ENCODE data around the gene LCN12.

LCN12 gene

DNA sequence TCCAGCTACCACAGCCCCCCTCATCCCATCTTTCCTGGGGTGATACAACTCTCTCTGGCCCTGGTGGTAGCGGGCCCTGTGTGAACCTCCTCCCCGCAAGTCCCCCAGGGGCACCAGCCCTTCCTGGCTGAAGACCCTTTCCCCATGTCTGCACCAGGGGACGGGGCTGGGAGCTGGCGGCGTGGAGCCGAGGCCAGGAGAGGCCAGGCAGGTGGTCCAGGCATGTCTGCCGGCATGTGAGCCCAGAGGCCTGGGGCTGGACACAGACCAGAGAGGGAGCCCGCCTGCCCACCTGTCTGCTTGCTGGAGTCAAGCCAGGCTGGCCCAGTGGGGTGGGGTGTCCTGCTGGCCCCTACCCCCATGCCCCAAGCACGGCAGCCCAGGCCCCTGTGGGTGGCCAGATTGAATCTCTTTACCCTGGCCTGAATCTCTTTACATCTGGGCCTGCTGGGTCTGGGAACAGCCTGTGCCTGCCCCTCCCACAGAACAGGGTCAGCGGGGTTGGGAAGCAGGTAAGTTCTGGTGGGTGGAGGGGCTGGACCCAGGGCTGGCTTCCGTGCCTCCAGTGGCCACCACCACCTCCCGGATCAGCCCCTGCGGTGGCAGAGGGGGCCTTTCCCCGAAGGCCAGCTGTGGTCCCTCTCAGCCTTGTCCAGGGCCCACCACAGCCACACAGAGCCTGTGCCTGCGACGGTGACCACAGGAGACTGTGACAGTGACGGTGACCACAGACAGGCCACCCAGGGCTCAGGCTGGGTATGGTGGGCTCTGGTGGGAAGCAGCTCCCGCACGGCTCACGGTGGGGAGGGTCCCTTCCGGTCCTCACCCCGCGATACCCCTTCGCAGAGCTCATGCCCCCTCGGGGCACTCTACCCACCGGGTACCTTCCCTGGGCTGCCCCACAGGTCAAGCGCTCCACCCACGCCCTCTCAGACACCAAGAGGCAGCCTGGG is 7.1 kb downstream of the LCN12 start:
- DNase-seq = no peak

DNA sequence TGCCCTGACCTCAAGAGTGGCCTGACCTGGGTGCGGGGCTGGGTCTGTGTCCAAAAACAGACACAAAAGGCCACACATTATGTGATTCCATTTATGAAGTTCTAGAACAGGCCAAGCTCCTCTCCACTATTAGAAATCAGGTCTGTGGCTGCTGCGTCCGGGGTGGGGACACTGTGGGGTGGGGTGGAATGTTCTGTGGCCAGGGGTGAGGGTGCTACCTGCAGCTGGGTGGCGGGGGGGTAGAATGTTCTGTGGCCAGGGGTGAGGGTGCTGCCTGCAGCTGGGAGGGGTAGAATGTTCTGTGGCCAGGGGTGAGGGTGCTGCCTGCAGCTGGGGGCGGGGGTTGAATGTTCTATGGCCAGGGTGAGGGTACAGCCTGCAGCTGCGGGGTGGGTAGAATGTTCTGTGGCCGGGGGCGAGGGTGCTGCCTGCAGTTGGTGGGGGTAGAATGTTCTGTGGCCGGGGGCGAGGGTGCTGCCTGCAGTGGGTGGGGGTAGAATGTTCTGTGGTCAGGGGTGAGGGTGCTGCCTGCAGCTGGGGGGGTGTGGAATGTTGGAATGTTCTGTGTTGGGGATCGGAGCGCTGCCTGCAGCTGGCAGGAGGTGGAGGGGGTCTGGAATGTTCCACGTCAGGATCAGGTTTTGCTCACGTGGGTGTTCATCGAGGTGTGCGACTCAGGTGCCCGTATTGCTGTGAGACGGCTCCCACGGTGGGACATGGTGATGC is 8.3 kb downstream of the LCN12 start:
- DNase-seq = no peak

DNA sequence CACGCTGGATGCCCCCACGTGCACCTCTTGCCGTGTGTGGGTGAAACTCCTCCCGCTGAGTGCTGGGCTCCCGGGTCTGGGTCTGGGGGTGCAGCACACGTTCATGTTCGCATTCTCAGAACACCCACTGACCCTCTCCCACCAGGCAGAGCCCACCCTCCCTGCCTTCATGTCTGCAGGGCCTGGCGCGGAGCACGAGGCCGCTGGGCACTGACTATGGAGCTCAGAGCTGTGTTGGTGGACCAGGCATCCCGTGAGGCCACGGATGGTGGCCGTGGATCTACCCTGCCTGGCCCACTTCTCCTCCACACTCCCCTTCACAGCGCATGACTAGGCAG is 8.8 kb downstream of the LCN12 start:
- no peak for DNase-seq

DNA sequence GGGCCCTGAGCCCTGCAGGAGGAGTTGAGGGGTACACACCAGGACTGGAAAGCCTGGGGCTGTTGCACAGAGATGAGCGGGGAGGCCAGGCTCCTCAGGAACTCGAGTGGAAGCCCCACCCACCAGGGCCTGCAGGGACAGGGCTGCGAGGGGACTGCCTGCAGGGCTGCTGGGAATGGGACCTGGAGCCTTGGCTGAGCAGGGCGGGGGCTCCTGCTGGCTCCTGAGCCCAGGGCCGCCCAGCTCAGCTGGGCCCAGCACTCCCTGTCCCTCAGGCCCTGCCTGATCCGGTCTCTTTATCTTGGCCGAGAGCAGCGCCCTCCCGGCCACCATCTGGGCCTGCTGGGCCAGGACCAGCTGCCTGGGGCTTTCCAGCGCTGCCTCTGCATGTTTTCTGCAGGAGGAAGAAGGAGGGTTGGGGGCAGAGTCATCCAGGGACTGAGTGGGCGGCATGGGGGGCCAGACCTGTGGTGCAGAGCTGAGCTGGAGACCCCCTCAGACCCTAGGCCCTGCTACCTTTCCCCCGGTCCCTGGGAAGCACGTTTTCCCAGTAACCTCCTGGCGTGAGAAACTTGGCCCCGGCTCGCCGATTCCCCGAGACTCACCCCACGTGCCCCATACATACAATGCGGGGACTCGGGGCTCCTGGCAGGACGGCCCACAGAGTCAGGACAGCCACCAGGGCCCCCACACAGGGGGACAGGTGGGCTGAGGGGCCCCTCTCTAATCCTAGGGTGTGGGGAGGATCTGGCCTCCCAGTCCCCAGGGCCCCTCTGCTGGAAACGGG is 9.4 kb downstream of the LCN12 start:
- no peak for DNase-seq

DNA sequence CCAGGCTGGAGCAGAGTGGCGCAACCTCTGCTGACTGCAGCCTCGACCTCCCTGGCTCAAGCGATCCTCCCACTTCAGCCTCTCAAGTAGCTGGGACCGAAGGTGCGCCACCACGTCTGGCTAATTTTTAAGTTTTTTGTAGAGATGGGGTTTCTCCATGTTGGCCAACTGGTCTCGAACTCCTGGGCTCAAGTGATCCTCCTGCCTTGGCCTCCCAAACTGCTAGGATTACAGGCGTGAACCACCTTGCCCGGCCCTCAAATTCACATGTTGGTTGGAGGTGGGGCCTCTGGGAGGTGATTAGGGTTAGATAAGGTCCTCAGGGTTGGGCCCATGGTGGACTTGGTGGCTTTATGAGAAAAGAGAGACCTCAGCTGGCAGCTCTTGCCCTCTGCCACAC is 10.1 kb downstream of the LCN12 start:
- DNase-seq = no peak

DNA sequence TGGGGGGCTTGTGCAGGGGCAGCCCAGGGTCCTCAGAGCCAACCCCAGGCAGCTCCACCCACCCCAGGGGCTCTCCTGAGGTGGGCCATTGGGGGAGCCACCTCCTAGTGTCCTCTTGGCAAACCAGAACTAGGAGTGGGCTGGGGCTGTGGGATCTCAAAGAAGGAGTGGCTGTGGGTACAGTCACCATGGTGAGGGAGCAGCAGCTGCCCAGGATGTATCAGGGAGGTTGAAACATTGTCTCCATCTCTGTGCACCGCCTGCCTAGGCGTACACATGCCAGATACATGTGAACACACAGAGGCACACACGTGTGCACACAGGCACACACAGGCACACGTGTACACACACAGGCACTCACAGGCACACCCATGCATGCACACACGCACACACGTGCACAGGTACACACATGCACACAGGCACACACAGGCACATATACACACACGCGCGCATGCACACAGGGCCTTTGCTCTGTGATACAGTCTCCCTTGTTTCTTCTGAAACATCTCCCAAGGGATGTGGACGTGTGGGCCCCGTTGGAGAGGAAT is 10.7 kb downstream of the LCN12 start:
- DNase-seq = no peak

DNA sequence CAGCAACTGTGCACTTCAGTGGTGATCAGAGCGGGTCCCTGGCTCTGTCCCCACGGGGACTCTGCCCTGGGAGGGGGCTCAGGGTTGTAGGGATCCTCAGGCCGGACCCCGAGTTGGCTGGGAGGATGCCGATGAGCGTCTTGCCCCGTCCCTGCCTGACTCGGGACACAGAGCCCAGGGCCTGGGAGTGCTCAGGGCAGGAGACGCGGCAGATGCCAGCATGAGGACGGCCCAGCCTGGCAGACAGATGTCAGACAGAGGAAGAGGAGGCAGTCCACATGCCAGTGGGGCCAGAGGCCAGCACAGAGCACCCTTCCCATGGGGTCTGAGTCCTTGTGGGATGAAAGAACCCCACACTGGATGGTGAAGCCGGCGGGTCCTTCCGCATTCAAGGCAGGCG is 11.3 kb downstream of the LCN12 start:
- DNase-seq = no peak

DNA sequence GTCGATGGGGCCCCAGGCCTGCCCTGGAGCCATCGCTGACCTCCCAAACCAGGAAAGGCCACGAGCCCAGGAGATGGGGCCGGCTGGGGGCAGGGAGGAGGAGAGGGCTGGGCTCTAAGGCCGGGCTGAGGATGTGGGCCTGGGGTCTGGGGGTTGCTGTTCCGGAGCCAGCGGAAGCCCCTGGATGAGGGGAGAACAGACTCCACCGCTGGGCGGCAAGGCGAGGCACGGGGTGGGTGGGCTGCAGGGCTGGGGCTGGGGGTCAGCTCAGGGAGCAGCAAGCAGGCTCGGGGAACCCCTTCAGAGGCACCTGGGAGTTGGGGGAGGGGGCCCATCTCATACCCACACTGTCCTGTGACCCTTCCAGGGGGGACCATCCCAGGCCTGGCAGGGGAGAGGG is 11.7 kb downstream of the LCN12 start:
- no peak for DNase-seq

DNA sequence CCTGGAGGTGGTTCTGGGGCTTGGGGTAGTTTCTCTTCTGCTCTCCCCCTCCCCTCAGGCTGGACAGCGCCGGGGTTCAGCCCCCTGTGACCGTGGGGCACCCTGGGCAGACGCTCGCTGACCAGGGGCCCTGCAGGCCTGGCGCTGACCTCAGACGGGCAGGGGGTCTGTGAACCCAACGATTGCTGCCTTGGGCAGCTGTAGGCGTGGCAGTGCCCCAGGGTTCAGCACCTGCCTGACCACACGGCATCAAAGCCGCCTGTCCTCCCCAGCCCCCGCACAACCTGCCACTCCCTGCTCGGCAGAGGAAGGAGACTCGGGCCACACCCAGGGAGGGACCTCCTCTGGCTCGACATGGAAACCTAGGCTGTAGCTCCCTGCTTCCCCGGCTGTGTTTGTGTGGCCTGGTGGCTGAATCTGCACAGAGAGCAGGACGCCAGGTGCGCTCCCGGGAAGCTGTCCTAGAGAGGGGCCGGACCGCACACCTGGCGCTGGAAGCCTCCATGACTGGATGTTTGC is 12.2 kb downstream of the LCN12 start:
- DNase-seq = peak; percentile 62

DNA sequence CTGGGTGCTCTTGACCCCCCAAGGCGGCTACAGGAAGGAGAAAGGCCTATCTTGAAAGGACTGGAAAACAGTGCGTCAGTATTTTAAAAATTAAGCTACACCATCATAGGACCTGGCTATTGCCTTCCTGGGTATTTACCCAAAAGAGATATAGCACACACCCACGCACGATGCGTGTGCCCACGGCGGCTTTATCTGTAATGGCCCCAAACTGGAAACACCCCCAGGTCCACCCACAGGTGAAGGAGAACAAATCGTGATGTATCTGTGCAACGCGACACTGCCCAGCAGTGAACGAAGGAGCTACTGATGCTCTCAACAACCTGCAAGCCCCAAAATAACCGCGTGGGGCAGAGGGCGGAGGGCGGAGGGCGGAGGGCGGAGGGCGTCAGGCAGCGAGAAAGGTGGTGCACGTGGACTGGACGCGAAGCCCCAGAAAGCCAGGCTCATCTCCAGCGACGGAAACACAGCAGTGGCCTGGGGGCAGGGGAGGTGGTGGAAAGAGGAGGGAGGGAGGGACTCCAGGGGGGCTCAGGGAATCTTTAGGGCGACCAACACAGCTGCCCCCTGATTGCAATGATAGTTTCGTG is 12.9 kb downstream of the LCN12 start:
- DNase-seq = no peak

DNA sequence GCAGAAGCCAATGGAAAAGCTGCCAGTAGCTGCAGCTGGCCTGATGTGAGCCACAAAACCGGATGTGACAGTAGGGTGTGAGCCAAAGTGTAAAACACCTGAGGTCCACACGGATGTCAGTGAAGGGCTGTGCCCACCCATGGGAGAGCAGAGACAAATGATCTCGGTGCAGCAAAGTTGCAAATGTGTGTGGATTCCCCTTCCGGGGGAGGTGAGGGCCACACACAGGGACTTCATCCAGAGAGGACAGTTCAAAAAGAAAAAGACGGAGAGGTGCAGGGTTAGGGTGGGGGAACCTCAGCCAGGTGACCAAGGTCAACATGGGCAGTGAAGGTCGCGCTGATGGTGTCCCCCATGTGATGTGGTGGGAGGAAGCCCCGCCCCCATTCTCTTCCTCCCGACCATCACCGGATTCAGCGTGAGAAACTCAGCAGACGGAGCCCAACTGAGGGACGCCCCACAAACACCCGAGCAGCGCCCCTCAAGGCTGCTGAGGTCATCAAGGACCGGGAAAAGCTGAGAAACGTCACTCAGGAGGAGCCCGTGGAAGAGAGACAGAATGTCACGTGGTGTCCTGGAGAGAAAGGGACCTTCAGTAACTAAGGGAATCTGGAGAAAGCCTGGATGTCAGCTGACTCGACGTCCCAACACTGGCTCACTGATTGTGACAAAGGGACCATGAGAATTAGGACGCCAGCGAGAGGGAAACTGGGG is 13.9 kb downstream of the LCN12 start:
- no peak for DNase-seq

DNA sequence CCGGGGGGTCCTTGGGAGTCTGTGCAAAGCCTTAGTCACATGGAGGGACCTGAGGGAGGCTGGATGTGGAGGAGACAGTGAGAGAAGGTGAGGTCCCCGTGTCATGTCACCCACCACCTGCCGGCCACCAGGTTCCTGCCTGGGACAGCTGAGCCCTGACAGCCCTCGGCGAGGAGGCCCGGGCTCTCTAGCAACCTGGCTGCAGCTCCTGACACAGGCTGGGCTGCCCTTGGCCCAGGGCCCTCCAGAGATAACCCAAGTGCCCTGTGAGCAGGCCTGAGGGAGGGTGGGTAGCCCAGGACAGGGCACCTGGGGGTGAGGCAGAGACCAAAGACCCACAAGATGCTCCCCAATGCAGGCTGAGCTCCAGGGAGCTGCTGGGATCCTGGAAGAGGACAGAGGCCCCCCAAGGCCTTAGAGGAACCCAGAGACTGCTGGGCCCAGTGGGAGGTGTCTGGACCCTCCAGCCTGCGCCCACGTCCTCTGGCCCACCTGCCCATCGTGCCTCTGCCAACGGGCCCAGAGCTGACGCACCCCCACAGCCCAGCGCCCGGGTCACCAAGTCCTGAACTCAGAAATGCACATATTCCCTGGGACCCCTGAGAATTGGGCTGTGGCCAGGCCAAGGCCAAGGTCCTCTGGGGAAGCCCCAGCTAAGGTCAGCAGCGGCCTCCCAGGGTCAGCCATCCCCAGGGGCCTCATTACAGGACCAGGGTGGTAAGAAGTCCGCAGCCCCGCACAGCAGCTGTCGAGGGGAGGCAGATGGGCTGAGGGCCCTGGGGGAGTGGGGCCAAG is 16.5 kb downstream of the LCN12 start:
- DNase-seq = no peak

DNA sequence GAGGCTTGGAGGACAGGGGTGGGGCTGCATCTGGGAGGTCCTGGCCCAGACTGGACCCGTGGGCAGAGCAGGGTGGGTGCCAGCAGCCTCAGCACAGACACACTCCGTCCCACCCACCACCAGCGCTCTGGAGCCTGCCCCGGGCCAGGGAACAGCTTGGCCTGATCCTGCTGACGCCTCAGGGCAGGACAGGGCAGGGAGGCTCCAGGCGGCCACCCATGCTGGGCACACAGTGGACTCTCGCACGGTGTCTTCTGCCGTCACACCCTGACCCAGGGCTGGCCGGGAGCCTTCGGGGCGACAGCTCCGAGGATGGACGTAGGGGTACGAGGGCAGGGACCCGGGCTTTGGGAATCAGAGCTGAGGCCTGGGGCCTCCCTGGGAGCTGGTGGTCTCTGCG is 17.1 kb downstream of the LCN12 start:
- no peak for DNase-seq

DNA sequence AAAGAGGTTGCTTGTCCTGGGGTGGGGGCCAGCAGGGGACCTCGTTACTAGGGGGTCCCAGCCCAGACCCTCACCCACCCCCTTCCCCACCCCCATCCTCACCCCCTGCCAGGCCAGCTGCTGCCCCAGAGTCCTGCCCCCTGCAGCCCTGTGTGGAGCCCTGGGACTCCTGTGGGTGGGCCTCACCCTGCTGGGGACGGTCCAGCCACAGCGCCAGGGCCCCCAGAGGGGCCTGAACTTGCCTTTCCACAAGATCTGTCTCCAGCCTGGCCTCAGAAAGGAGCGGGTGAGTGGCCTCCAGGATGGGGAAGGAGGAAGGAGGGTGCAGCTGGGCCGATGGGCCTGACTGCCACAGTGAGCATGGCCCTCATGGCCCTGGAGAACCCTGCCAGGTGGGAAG is 17.7 kb downstream of the LCN12 start:
- DNase-seq = no peak

DNA sequence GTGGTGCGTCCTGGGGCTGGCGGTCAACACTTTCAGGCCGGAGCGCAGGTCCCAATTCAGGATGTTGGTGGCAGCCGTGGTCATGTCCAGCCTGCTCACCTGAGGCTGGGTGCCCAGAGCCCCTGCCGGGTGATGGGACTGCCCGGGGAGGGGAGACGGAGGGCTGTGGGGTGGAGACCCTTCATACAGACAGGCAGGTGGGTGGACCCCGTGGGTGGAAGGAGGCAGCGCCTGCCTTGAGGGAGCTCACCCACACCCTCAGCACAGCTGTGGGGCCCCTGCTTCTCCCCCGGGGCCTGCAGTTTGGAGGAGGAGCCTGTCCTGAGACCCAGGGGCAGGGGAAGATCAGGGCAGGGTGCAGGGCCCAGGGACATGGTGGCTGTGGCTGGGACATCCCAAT is 18.3 kb downstream of the LCN12 start:
- DNase-seq = no peak

DNA sequence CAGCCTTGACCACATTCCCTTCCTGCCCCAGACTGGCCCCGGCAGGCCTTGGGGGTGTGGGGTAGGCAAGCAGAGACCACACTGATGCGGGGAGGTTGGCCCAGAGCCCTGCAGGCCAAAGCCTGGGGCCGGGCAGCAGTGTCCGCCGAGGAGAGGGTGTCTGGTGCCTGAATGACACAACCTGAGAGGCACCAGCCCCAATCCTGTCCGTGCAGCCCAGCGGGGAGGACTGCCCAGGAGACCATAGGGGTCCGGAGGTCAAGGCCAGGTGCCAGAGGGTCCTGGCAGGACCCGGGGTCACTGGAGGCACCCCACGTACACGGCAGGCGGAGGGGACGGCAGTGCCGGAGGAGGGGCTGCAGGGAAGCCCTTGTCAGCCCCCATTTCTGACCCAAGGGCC is 19.7 kb downstream of the LCN12 start:
- DNase-seq = no peak

DNA sequence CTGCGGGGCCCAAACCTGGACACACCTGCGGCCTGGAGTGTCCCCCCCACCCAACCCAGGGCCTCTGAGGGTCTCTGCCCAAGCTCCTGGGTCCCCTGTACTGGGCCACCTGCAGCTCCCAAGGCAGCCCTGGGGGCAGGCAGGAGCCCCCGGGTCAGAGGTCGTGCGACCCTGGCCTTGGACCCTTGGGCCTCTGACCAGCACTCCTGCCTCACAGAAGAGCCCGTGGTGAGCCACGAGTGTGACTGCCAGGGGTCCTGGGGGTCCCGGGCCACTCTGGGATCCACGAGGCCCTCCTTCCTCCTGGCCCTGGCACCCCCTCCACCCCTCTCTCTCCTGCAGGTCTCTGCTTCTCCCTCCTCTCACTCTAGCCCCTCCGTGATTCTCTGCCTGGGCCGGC is 20.3 kb downstream of the LCN12 start:
- no peak for DNase-seq

DNA sequence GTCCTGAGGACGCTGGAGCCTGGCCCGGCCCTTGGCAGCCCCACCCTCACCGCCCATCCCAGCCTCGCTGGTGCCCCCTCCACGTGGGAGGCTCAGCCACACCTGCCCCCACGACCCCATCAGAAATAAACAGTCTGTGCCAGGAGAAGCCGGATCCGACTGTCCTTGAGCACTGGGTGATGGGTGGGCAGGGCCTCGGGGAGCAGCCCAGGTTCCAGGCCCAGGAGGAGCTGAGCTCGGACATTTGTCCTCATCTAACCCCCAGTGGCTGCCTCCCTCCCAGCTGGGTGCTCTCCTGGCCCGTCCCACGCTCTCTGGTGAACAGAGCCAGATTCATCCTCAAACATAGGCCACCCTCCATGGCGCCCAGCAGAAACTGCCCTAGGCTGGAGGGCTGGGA is 20.7 kb downstream of the LCN12 start:
- no peak for DNase-seq

DNA sequence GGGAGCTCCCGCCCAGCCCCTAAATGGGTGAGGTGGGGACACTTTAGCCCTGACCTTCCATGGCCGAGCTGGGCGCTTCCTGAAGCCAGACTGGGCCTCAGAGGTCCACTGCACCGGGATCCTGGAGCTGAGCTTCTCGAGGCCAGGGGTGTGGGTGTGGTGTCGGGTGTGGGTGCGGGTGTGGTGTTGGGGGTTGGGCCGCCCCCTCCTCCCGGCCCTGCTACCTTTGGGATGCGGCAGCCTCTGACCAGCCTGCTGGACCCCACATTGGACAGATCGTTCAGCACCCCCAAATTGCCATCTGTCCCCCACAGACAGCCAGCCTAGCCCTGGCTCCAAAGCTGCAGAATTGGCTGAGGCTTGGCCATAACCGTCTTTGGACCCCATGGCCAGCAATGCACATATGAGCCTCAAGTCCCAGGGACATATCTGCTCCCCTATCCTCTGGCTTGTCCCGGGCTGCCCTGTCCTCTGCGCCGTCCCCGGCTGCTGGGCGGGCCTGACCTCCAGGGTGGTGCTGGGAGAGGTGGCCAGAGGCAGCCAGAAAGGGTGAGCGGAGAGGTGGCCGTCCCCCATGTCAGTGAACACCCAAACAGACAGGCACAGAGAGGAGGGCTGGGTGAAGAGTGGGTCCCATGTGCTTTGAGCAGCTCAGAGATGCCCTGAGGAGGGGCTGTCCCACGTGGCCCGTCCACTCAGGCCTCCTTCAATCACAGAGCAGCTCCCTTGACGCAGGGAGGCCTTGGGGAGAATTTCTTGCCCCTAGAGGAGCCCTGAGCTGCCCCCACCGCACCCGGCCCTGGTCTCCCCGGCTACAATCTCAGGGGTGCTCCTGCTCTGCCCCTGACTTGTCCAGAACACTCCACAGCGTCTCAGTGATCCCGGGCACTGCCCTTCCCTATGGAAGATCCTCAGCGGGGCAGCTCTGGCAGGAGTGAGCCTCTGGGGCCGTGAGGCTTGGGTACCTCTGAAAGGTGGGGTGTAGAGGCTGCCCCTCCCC is 21.8 kb downstream of the LCN12 start:
- no peak for DNase-seq

Measured in NCI-H69 (cell line).